ENCODE measurements around the gene ACSS2.
"Not testable (repeated sequence)": the region's sequence is repeated elsewhere in the genome, so short reads cannot be mapped to it uniquely, and the experiment has no call there.

ACSS2 gene

DNA sequence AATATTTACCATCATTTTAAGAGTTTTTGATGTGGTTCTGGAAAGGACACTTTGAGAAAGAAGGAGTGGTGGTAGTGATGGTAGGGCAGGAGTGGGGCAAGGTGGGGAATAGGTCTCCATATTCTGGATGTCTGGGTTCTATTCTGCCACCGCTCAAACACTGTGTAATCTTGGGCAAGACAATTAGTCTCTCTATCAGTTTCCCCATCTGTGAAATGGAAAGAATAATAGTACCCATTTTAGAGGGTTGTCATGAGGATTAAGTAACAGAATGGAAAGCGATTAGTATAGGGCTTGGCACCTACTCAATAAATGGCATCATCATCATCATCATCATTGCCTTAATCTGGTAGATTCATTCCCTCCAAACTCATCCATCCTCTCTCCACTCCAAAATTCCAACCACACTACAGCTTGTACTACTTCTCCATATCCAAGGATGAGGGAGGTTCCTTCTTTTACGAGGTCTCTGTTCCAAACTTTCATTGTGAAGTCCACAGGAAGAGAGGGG is 2.8 kb upstream of the ACSS2 start:
- DNase-seq (ENCODE audit: low spot score) = no peak

DNA sequence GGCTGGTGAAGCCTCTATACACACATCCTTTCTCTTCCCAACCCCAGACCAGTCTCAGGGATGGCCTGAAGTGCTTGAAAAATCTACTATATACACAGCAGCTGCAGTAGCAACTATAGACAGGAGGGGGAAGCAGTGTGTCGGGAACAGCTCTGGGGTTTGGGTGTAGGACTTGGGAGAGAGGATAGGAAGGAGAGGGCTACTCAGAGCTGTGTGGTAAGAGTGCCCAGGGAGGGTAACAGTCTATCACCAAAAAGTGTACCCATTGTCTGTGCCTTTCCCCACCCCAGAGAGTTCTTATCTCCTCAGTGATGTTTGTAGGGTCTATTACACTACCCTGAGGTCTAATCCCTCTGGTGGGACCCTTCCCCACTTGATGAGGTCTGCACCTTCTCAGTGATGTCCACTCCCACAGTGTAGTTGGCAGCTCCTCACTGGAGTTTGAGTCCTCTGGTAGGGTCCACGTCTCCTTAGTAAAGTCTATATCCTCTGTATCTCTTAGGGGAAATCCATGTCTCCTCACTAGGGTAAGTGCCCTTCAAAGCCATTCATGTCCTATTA is 2.2 kb upstream of the ACSS2 start:
- peak; percentile 89 for DNase-seq (ENCODE audit: low spot score)

DNA sequence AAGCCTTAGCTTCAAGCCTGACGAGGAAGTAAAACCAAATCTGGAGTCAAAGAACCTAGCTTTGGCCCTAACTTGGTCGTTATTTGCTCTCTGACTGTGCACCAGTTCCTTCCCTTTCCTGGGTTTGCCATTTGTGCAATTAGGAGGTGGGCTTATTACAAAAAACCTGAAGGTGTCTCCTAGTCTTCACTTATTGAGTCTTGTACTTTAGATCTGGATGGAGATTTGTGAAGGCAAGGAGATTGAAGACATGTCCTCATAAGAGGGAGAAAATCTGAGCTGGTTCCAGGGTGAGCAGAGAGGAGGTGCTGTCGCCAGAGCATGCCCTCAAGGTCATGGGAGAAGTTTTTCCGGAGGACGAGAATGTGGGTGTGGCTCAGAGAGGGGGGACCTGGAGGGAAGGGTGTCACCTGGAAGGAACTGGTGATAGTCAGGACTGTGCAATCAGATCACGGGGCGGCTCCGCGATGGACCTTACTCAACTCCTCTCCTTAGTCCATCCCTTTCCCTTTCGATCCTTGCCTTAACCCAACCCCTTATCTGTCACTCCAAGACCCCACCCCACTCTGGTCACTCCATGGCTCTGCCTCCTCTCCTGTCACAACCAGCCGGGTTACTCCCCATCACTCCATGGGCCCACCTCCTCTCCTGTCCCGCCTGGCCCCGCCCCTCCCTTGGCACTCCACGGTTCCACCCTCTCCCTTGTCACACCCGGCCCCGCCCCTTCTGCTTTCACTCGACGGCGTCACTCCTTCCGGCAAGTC is 588 bp upstream of the ACSS2 start:
- peak; percentile 97 for DNase-seq (ENCODE audit: low spot score)

DNA sequence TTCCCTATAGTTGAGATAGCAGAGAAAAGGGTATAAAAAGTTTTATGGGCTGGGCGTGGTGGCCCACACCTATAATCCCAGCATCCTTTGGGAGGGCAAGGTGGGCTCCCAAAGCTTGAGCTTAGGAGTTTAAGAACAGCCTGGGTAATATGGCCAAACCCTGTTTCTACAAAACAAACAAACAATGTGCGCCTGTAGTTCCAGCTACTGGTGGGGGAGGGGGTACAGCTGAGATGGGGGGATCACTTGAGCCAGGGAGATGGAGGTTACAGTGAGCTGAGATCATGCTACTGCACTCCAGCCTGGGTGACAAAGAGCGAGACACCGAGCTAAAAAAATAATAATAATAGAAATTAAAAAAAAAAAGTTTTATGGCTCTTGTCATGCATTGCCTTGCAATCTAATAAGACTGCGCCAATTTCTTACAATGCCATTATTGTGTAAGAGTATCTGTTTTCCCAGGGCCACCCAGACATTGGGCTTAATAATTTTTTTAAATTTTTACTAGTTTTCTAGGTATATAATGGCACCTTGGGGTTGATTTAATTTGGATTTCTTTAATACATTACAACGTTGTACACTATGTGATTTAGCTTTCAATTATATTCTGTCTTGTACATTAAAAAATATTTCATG is 3.9 kb downstream of the ACSS2 start:
- DNase-seq (ENCODE audit: low spot score) = peak; percentile 82

DNA sequence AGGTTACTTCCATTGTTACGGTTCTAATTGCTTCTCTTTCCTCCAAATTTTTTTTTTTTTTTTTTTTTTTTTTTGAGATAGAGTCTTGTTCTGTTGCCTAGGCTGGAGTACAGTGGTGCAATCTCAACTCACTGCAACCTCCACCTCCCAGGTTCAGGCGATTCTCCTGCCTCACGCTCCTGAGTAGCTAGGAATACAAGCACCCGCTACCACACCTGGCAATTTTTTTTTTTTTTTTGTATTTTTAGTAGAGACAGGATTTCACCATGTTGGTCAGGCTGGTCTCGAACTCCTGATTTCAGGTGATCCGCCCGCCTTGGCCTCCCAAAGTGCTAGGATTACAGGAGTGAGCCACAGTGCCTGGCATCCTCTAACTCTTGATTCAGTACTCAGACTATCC is 4.6 kb downstream of the ACSS2 start:
- not testable (repeated sequence) for DNase-seq (ENCODE audit: low spot score)

DNA sequence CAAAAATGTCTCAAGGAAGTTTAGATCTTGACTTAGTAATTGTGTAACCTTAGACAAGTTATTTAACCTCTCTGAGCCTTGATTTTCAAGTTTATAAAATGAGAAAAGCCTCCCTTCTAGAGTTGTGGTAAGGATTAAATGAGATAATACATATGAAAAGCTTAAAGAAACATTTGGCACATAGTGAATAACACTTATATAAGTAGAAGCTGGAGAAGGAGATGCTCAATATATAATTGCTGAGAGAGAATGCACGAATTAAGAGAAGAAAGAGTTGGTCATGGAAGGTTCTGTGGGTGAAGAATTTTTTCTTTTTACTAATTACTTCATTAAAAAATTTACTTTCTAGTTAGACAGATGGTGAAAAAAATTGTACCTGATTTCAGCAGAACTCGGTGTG is 5.3 kb downstream of the ACSS2 start:
- DNase-seq (ENCODE audit: low spot score) = no peak

- DNase-seq (ENCODE audit: low spot score) = no peak
Measured at GRCh38 chr20:34883087-34883688, 6.8 kb downstream of the ACSS2 start.

DNA sequence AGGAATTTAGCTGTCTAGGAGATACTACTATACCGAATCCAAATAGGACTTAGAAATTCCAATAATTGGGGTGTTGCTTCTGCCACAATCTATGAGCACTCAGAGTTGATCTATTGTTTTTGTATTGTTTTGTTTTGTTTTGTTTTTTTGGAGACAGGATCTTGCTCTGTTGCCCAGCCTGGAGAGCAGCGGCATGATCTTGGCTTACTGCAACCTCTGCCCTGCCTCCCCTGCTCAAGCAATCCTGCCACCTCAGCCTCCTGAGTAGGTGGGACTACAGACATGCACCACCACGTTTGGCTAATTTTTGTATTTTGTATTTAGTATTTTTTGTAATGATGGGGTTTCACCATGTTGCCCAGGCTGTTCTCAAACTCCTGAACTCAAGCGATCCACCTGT is 7.4 kb downstream of the ACSS2 start:
- no peak for DNase-seq (ENCODE audit: low spot score)

GRCh38 chr20:34884260-34884659 is 7.8 kb downstream of the ACSS2 start:
- no peak for DNase-seq (ENCODE audit: low spot score)

DNA sequence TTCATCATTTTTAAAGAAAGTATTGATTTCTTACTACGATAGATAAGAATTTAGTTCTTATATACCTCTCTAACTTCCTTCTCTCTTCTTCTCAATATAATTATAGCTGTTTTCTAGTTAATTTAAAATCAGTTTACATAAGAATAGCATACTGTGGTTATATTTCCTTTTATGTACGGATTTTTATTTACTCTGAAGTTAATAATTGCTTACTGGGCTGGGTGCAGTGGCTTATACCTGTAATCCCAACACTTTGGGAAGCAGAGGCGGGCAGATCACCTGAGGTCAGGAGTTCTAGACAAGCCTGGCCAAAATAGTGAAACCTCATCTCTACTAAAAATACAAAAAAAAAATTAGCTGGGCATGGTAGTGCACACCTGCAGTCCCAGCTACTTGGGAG is 9.7 kb downstream of the ACSS2 start:
- no peak for DNase-seq (ENCODE audit: low spot score)

- no peak for DNase-seq (ENCODE audit: low spot score)
Measured at GRCh38 chr20:34887023-34887422, 10.6 kb downstream of the ACSS2 start.

DNA sequence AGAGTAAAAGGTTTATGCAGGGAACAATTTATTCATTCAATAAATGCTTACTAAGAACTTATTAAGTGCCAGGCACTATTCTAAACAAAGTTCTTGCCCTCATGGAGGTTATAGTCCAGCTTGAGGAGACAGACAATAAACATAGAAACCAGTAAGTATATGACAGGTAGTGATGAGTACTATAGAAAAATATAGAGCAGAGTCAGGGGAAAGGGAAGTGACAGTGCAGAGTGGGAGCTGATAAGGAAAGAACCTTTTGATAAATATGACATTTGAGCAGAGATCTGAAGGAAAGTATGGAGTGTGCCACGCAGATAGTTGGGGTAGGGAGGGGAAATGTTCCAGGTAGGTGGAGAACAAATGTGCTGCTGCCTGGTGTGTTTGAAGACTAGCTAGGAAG is 12.1 kb downstream of the ACSS2 start:
- no peak for DNase-seq (ENCODE audit: low spot score)

DNA sequence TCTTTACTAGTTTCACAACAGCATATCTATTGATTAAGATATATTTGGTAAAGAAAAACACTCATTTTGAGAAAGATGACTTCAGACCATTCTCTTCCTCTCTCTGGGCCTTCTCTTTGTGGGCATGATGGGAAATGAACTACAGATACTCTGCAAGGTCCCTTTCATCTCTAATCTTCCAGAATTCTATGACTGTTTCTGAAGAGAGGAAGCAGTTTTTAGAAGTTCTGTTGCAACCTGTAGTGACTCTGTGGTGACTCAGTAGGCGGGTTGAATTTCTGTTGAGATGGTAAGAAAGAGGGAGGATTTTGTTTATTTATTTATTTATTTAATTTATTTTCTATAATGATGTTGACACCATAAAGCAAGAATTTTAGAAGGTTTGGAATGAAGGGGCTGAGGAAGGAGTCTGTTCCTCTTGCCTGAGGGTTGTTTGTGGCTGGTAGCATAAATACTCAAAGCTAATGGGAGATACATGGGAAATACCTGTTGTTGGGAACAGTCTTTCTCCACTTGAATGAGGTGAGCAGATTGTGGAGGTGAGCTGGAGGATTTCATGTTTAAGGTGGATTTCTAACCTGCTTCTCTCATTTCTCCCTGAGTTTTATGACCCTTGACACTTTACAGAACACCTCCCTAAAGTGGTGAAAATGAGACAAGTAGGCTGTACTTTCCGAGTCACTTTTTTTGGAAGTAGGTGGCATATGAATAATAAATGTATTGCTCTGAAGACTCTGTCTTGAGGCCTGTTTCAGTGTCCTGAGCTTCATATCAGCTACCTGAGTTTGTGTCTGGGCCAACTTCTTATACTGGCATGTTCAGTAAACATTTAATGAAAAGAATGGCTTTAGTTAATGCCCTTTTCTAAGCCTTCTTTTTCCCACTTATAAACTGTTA is 15.0 kb downstream of the ACSS2 start:
- DNase-seq (ENCODE audit: low spot score) = no peak

GRCh38 chr20:34892671-34893070 is 16.3 kb downstream of the ACSS2 start:
- DNase-seq (ENCODE audit: low spot score) = no peak

GRCh38 chr20:34894723-34895122 is 18.3 kb downstream of the ACSS2 start:
- no peak for DNase-seq (ENCODE audit: low spot score)

DNA sequence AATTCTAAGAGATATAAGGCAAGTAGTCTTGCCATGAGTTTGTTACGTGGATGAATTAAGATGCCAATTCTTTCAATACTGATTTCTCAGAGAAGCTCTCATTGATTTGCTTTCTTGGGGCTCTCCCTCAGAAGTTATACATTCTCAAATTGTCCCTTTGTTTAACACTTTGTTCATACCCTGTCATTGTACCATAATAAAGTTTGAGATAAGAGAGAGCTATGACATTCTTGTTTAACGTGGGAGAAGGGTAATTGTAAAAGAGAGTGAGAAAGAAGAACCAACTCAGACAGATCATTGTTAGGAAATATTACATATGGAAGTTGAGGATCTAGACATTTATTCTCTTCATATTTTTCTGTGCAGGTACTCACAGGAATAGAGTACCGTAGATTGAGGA is 19.1 kb downstream of the ACSS2 start:
- no peak for DNase-seq (ENCODE audit: low spot score)

GRCh38 chr20:34896086-34896621 is 19.7 kb downstream of the ACSS2 start:
- DNase-seq (ENCODE audit: low spot score) = no peak

- DNase-seq (ENCODE audit: low spot score) = not testable (repeated sequence)
Measured at GRCh38 chr20:34898129-34898528, 21.7 kb downstream of the ACSS2 start.

- DNase-seq (ENCODE audit: low spot score) = not testable (repeated sequence)
Measured at GRCh38 chr20:34898731-34899130, 22.3 kb downstream of the ACSS2 start.

DNA sequence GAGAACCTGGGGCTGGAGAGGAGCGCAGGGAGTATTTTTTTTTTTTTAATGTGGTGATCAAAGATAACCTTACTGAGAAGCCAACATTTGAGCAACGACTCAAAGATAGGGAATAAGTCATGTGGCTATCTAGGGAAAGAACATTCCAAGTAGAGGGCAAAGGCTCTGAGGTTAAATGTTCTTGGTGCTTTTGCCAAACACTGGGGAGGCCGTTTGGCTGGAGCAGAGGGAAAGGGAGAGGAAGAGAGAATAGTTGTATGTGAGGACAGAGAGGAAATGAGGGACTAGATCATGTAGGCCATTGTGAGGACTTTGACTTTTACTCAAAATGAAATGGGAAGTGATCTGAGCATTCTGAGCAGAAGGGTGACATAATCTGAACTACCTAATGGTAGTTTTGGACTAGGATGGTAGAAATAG is 27.8 kb downstream of the ACSS2 start:
- DNase-seq (ENCODE audit: low spot score) = peak; percentile 8
